Measurements from ENCODE around the gene UPK1B.

DNA sequence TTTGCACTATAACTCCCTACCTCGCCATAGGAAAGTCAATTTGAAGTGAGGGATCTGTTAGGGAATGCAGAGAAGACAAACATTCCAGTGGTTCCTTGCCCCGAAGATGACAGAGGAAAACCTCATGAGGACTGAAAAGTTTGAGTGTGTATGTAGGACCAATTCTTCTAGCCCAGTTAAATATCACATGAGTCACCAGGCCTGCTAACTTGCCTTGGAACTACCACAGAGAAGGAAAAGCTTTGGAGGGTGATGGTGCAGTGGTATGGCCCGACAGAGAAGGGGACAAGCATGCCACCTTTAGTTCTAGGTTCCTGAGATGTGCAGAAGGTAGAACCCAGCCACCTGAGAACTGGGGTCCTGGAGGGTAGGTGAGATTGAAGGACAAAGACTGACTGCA is 2.6 kb upstream of the UPK1B start:
- TF ChIP-seq, protein P1, sequence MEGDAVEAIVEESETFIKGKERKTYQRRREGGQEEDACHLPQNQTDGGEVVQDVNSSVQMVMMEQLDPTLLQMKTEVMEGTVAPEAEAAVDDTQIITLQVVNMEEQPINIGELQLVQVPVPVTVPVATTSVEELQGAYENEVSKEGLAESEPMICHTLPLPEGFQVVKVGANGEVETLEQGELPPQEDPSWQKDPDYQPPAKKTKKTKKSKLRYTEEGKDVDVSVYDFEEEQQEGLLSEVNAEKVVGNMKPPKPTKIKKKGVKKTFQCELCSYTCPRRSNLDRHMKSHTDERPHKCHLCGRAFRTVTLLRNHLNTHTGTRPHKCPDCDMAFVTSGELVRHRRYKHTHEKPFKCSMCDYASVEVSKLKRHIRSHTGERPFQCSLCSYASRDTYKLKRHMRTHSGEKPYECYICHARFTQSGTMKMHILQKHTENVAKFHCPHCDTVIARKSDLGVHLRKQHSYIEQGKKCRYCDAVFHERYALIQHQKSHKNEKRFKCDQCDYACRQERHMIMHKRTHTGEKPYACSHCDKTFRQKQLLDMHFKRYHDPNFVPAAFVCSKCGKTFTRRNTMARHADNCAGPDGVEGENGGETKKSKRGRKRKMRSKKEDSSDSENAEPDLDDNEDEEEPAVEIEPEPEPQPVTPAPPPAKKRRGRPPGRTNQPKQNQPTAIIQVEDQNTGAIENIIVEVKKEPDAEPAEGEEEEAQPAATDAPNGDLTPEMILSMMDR (IDR thresholded peaks at IDR 0.05): no peak
- TF ChIP-seq EZH2phosphoT487 (IDR thresholded peaks at IDR 0.05): no peak
